GM23338 (cell line): Measurements from ENCODE around the gene MED27. TPM values are rescaled to one million over a fixed set of nuclear protein-coding genes. Genes with fewer than 3 reads are reported as not detected.

Source experiments
- ATAC-seq: fragments of 200-7000 bp; cut with Tn5 transposase; 3 replicates; pipeline ENCODE4 v1.9.1; 2020
- DNase-seq: peaks from one replicate; pipeline ENCODE4 v3.0.0-alpha.2; 2015; ENCODE audit warnings: low spot score
- H2AFZ ChIP-seq: fragments of 200-600 bp; sonication (generic); 2 replicates; pipeline ENCODE4 v1.8.0; 2016; ENCODE audit warnings: antibody characterized with exemption, mild to moderate bottlenecking, moderate library complexity
- H3F3A ChIP-seq: fragments of 200-600 bp; sonication (generic); replicated peaks from 2 replicates; pipeline ENCODE4 v1.8.0; 2017; ENCODE audit warnings: antibody characterized with exemption, mixed run types, low read depth
- H3K27ac ChIP-seq: fragments of 200-600 bp; sonication (generic); 2 replicates; pipeline ENCODE4 v1.6.1; 2016; ENCODE audit warnings: low read depth
- H3K27me3 ChIP-seq: fragments of 200-600 bp; sonication (generic); 2 replicates; pipeline ENCODE4 v1.8.0; 2016; ENCODE audit warnings: mild to moderate bottlenecking, mixed run types, moderate library complexity; ENCODE audit not compliant: insufficient read depth
- H3K36me3 ChIP-seq: fragments of 200-600 bp; sonication (generic); 2 replicates; pipeline ENCODE4 v1.8.0; 2016; ENCODE audit warnings: mild to moderate bottlenecking; ENCODE audit not compliant: insufficient read depth
- H3K4me1 ChIP-seq: fragments of 200-600 bp; sonication (generic); 2 replicates; pipeline ENCODE4 v1.8.0; 2016; ENCODE audit warnings: mild to moderate bottlenecking, moderate library complexity; ENCODE audit not compliant: insufficient read depth
- H3K4me2 ChIP-seq: fragments of 200-600 bp; sonication (generic); 2 replicates; pipeline ENCODE4 v1.7.1; 2017; ENCODE audit warnings: mixed run types
- H3K4me3 ChIP-seq: fragments of 200-600 bp; sonication (generic); 2 replicates; pipeline ENCODE4 v1.6.1; 2016; ENCODE audit warnings: mixed run types
- H3K79me2 ChIP-seq: fragments of 200-600 bp; sonication (generic); replicated peaks from 2 replicates; pipeline ENCODE4 v1.8.0; 2017; ENCODE audit warnings: mild to moderate bottlenecking; ENCODE audit not compliant: insufficient read depth
- H3K9me2 ChIP-seq: fragments of 200-600 bp; sonication (generic); 2 replicates; pipeline ENCODE4 v1.8.0; 2017; ENCODE audit not compliant: insufficient read depth
- H4K20me1 ChIP-seq: fragments of 200-600 bp; sonication (generic); replicated peaks from 2 replicates; pipeline ENCODE4 v1.8.0; 2017; ENCODE audit warnings: mild to moderate bottlenecking; ENCODE audit not compliant: insufficient read depth
- H3K27ac Mint-ChIP-seq: 2 replicates; pipeline ENCODE4 v1.8.0; 2020; ENCODE audit warnings: inconsistent platforms, mild to moderate bottlenecking, moderate library complexity, mixed read lengths
- H3K27me3 Mint-ChIP-seq: 3 replicates; pipeline ENCODE4 v1.8.0; 2022; ENCODE audit warnings: low read depth, mild to moderate bottlenecking, moderate library complexity, mixed read lengths, inconsistent platforms; ENCODE audit not compliant: insufficient read depth, poor library complexity
- H3K36me3 Mint-ChIP-seq: 3 replicates; pipeline ENCODE4 v1.8.0; 2021; ENCODE audit warnings: low read depth, mild to moderate bottlenecking, inconsistent platforms, moderate library complexity, mixed read lengths
- H3K4me1 Mint-ChIP-seq: 3 replicates; pipeline ENCODE4 v1.8.0; 2020; ENCODE audit warnings: mild to moderate bottlenecking, inconsistent platforms, mixed read lengths
- H3K4me3 Mint-ChIP-seq: 3 replicates; pipeline ENCODE4 v1.8.0; 2021; ENCODE audit warnings: moderate library complexity, mild to moderate bottlenecking, inconsistent platforms, mixed read lengths
- H3K9me3 Mint-ChIP-seq: 3 replicates; pipeline ENCODE4 v1.8.0; 2020; ENCODE audit warnings: moderate library complexity, mild to moderate bottlenecking, inconsistent platforms, mixed read lengths
- EZH2 ChIP-seq: fragments of 200-600 bp; sonication (generic); IDR thresholded peaks from one replicate; pipeline ENCODE4 v1.8.0; 2017; ENCODE audit warnings: antibody characterized with exemption, mild to moderate bottlenecking, low read depth; ENCODE audit not compliant: unreplicated experiment
- EZH2phosphoT487 ChIP-seq: fragments of 200-600 bp; sonication (generic); IDR thresholded peaks from one replicate; pipeline ENCODE4 v1.8.1; 2018; ENCODE audit warnings: antibody characterized with exemption; ENCODE audit not compliant: unreplicated experiment
- POLR2AphosphoS5 ChIP-seq: IDR thresholded peaks from 2 replicates; pipeline ENCODE4 v1.6.1; 2016; ENCODE audit warnings: antibody characterized with exemption, low read depth
- STAT1 ChIP-seq: IDR thresholded peaks from one replicate; pipeline ENCODE4 v1.6.1; 2016; ENCODE audit warnings: antibody characterized with exemption; ENCODE audit not compliant: unreplicated experiment
- polyA plus RNA-seq: library from polyadenylated mRNA; unstranded; fragments of >200 nt; fragmentation: Nextera tagmentation; extraction: Ambion mirVana; gene quantifications from 2 replicates; pipeline ENCODE4 v1.2.1, GENCODE V29; 2016
- total RNA-seq: library from RNA; depleted of rRNA; stranded (reverse); fragments of >200 nt; shearing (Covaris generic); gene quantifications from 2 replicates; pipeline ENCODE4 v1.2.3, GENCODE V29; 2014
- TF ChIP-seq, protein P1 (sequence below): fragments of 250-450 bp; sonication (Bioruptor Pico); IDR thresholded peaks from 2 replicates; pipeline ENCODE4 v1.5.0; 2020; ENCODE audit warnings: mild to moderate bottlenecking, moderate library complexity
- TF ChIP-seq, protein P2 (sequence below): IDR thresholded peaks from one replicate; pipeline ENCODE4 v1.6.1; 2018; ENCODE audit warnings: antibody characterized with exemption; ENCODE audit not compliant: unreplicated experiment

Gene MED27
- total and polyA plus RNA-seq, 2 experiments from 2014 or later: 30.6 to 35.0 TPM

DNA sequence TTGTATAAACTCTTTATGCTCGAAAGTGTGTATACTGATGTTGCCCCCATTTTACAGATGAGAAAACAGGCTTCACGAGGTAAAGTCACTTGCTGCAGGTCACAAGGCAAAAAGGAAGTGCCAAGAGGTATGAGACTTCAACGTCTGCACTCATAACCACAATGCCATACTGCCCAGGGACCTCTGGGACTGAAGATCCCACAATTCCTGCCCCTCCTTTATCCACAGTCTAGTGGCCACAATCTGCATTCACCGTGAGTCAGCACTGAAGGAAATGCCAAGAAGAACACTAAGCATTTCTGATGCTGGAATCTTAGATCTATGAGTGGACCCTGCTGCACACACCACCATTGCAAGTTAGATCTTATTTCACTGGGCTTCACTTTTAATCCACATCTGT, 37.3 kb downstream of the MED27 start:
- H3K36me3 ChIP-seq: no peaks in the 10 kb centered on the region
- H3K4me3 ChIP-seq: no peak overlapping the region
- H3K79me2 ChIP-seq: peaks cover 42% of the 10 kb centered on the region
- Mint-ChIP-seq H3K27ac (peak overlapping the region; percentile 32; the same call in 1 of the 2 replicates), H3K9me3 (no peaks in the 10 kb centered on the region), H3K4me1 (peaks cover 25% of the 10 kb centered on the region), H3K36me3 (no peaks in the 10 kb centered on the region), H3K27me3 (peaks cover 2% of the 10 kb centered on the region), H3K4me3 (no peak overlapping the region)
- peaks cover 5% of the 10 kb centered on the region; the same call in 1 of the 2 replicates for H3K4me1 ChIP-seq
- H3K4me2 ChIP-seq: no peak overlapping the region
- 0 out of 2 replicates have a peak, but pooled peaks cover 3% of the 10 kb centered on the region for H3F3A ChIP-seq
- no peak overlapping the region for H2AFZ ChIP-seq
- peaks cover 2% of the 10 kb centered on the region for H4K20me1 ChIP-seq
- TF ChIP-seq EZH2 (no peak), EZH2phosphoT487 (no peak), POLR2AphosphoS5 (no peak), STAT1 (no peak)
- TF ChIP-seq, protein P1, sequence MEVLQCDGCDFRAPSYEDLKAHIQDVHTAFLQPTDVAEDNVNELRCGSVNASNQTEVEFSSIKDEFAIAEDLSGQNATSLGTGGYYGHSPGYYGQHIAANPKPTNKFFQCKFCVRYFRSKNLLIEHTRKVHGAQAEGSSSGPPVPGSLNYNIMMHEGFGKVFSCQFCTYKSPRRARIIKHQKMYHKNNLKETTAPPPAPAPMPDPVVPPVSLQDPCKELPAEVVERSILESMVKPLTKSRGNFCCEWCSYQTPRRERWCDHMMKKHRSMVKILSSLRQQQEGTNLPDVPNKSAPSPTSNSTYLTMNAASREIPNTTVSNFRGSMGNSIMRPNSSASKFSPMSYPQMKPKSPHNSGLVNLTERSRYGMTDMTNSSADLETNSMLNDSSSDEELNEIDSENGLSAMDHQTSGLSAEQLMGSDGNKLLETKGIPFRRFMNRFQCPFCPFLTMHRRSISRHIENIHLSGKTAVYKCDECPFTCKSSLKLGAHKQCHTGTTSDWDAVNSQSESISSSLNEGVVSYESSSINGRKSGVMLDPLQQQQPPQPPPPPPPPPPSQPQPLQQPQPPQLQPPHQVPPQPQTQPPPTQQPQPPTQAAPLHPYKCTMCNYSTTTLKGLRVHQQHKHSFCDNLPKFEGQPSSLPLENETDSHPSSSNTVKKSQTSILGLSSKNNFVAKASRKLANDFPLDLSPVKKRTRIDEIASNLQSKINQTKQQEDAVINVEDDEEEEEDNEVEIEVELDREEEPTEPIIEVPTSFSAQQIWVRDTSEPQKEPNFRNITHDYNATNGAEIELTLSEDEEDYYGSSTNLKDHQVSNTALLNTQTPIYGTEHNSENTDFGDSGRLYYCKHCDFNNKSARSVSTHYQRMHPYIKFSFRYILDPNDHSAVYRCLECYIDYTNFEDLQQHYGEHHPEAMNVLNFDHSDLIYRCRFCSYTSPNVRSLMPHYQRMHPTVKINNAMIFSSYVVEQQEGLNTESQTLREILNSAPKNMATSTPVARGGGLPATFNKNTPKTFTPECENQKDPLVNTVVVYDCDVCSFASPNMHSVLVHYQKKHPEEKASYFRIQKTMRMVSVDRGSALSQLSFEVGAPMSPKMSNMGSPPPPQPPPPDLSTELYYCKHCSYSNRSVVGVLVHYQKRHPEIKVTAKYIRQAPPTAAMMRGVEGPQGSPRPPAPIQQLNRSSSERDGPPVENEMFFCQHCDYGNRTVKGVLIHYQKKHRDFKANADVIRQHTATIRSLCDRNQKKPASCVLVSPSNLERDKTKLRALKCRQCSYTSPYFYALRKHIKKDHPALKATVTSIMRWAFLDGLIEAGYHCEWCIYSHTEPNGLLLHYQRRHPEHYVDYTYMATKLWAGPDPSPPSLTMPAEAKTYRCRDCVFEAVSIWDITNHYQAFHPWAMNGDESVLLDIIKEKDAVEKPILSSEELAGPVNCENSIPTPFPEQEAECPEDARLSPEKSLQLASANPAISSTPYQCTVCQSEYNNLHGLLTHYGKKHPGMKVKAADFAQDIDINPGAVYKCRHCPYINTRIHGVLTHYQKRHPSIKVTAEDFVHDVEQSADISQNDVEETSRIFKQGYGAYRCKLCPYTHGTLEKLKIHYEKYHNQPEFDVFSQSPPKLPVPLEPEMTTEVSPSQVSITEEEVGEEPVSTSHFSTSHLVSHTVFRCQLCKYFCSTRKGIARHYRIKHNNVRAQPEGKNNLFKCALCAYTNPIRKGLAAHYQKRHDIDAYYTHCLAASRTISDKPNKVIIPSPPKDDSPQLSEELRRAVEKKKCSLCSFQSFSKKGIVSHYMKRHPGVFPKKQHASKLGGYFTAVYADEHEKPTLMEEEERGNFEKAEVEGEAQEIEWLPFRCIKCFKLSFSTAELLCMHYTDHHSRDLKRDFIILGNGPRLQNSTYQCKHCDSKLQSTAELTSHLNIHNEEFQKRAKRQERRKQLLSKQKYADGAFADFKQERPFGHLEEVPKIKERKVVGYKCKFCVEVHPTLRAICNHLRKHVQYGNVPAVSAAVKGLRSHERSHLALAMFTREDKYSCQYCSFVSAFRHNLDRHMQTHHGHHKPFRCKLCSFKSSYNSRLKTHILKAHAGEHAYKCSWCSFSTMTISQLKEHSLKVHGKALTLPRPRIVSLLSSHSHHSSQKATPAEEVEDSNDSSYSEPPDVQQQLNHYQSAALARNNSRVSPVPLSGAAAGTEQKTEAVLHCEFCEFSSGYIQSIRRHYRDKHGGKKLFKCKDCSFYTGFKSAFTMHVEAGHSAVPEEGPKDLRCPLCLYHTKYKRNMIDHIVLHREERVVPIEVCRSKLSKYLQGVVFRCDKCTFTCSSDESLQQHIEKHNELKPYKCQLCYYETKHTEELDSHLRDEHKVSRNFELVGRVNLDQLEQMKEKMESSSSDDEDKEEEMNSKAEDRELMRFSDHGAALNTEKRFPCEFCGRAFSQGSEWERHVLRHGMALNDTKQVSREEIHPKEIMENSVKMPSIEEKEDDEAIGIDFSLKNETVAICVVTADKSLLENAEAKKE (CRISPR knock-in tag): no peak
- TF ChIP-seq, protein P2, sequence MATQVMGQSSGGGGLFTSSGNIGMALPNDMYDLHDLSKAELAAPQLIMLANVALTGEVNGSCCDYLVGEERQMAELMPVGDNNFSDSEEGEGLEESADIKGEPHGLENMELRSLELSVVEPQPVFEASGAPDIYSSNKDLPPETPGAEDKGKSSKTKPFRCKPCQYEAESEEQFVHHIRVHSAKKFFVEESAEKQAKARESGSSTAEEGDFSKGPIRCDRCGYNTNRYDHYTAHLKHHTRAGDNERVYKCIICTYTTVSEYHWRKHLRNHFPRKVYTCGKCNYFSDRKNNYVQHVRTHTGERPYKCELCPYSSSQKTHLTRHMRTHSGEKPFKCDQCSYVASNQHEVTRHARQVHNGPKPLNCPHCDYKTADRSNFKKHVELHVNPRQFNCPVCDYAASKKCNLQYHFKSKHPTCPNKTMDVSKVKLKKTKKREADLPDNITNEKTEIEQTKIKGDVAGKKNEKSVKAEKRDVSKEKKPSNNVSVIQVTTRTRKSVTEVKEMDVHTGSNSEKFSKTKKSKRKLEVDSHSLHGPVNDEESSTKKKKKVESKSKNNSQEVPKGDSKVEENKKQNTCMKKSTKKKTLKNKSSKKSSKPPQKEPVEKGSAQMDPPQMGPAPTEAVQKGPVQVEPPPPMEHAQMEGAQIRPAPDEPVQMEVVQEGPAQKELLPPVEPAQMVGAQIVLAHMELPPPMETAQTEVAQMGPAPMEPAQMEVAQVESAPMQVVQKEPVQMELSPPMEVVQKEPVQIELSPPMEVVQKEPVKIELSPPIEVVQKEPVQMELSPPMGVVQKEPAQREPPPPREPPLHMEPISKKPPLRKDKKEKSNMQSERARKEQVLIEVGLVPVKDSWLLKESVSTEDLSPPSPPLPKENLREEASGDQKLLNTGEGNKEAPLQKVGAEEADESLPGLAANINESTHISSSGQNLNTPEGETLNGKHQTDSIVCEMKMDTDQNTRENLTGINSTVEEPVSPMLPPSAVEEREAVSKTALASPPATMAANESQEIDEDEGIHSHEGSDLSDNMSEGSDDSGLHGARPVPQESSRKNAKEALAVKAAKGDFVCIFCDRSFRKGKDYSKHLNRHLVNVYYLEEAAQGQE: no peak
- DNase-seq (no peak), ATAC-seq (no peak)
- no peaks in the 10 kb centered on the region for H3K27me3 ChIP-seq
- H3K27ac ChIP-seq: no peak overlapping the region
- no peaks in the 10 kb centered on the region for H3K9me2 ChIP-seq
